ENCODE results near the gene RBM28.

RBM28 gene

GRCh38 chr7:128383776-128384175, 40.1 kb upstream of the RBM28 start:
- Histone ChIP-seq H3K4ac (ENCODE audit: low read length) (no peak overlapping the region), H2AK5ac (ENCODE audit: low read depth, low read length) (peak overlapping the region; percentile 13), H3K9me3 (replicated peaks in 1 of 2; ENCODE audit: control insufficient read depth in 2 of 2, insufficient read depth in 1 of 2, low read depth in 1 of 2, low read length in 2 of 2) (no peaks in the 10 kb centered on the region), H3K4me3 (ENCODE audit: low read length in 2 of 2) (no peak overlapping the region), H2BK5ac (ENCODE audit: low read length) (no peak overlapping the region), H3K79me1 (ENCODE audit: low read depth, low read length) (no peaks in the 10 kb centered on the region), H3K27ac (replicated peaks; ENCODE audit: low read length) (no peak overlapping the region), H2BK120ac (ENCODE audit: low read depth, low read length) (no peak overlapping the region), H2AFZ (ENCODE audit: low read length) (no peak overlapping the region), H3K27me3 (ENCODE audit: control insufficient read depth in 3 of 3, insufficient read depth in 3 of 3, low read depth in 1 of 3, low read length in 3 of 3) (peaks cover 0 to 28% (median 0%) of the 10 kb centered on the region in 3 experiments), H3K23ac (ENCODE audit: low read depth, low read length, poor library complexity) (no peak overlapping the region), H3K4me2 (ENCODE audit: insufficient read depth, low read length, poor library complexity, severe bottlenecking) (no peak overlapping the region), H3K36me3 (replicated peaks in 1 of 2; ENCODE audit: control insufficient read depth in 2 of 2, insufficient read depth in 2 of 2, low read length in 2 of 2) (no peaks in the 10 kb centered on the region), H2BK12ac (ENCODE audit: low read length) (no peak overlapping the region), H2BK15ac (ENCODE audit: low read length) (no peak overlapping the region), H4K8ac (ENCODE audit: low read depth, low read length) (no peak overlapping the region), H4K91ac (ENCODE audit: low read depth, low read length, poor library complexity) (no peak overlapping the region), H3K4me1 (ENCODE audit: control insufficient read depth in 2 of 2, insufficient read depth in 1 of 2, low read depth in 1 of 2, low read length in 2 of 2) (peaks cover 28 to 34% of the 10 kb centered on the region in 2 donors), H3K18ac (ENCODE audit: low read length) (no peak overlapping the region), H3K14ac (ENCODE audit: low read length) (no peak overlapping the region), H3K9ac (ENCODE audit: low read depth, low read length, poor library complexity) (no peak overlapping the region)
- no peak for DNase-seq (ENCODE audit: low spot score)
- WGBS, 2 donors (ENCODE audit: extremely low coverage in 2 of 2, insufficient read length in 2 of 2, insufficient replicate concordance in 1 of 2): no CpG with 5 or more reads among the region's 3 CpGs

DNA sequence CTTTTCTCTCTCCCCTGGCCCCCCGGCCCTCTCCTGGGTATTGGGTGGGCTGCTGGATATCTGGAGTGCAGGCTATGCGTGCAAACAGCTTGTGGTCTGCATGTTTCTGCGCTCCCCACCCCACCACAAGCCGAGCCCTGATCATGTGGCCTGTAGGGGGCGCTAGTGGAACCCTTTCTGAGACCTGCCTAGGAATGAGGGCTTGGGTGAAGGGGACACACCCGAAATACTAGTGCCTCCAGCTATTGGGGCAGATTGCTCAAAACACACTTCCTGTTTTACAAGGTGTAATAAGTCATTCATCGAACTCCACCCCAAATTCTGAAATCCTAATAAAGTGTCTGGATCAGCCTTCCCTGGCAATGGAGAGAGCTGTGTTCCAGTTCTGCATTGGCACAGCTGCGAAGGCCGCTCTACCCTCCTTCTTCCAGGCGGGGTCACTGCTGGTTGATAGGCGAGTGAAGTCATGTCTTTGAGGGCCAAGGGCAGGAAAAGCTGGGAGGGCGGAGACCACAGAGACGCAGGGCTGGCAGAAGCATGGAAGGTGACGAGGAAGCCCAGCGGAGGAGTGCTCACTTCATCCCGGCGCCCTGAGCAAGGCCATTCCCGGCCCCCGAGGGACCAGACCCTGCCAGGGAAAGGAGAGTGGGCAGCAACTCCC, 37.6 kb upstream of the RBM28 start:
- H3K36me3 ChIP-seq (replicated peaks in 1 of 2; ENCODE audit: control insufficient read depth in 2 of 2, insufficient read depth in 2 of 2, low read length in 2 of 2): no peaks in the 10 kb centered on the region
- no peak overlapping the region for H4K8ac ChIP-seq (ENCODE audit: low read depth, low read length)
- H2BK120ac ChIP-seq (ENCODE audit: low read depth, low read length): no peak overlapping the region
- H2AK5ac ChIP-seq (ENCODE audit: low read depth, low read length): peak overlapping the region; percentile 95
- H3K18ac ChIP-seq (ENCODE audit: low read length): peak overlapping the region; percentile 72
- no peak for DNase-seq (ENCODE audit: low spot score)
- H2BK5ac ChIP-seq (ENCODE audit: low read length): peak overlapping the region; percentile 18
- no peaks in the 10 kb centered on the region for H3K79me1 ChIP-seq (ENCODE audit: low read depth, low read length)
- peak overlapping the region; percentile 43 for H2AFZ ChIP-seq (ENCODE audit: low read length)
- peak overlapping the region; percentile 32 for H3K4ac ChIP-seq (ENCODE audit: low read length)
- H3K4me3 ChIP-seq (ENCODE audit: low read length in 2 of 2): no peak overlapping the region
- peak overlapping the region; percentile 51 for H3K23ac ChIP-seq (ENCODE audit: low read depth, low read length, poor library complexity)
- no peak overlapping the region for H3K9ac ChIP-seq (ENCODE audit: low read depth, low read length, poor library complexity)
- no peak overlapping the region for H2BK12ac ChIP-seq (ENCODE audit: low read length)
- no peak overlapping the region for H3K4me2 ChIP-seq (ENCODE audit: insufficient read depth, low read length, poor library complexity, severe bottlenecking)
- H3K4me1 ChIP-seq (ENCODE audit: control insufficient read depth in 2 of 2, insufficient read depth in 1 of 2, low read depth in 1 of 2, low read length in 2 of 2): peaks cover 11 to 17% of the 10 kb centered on the region in 2 donors
- no CpG with 5 or more reads among the region's 19 CpGs for WGBS, 2 donors (ENCODE audit: extremely low coverage in 2 of 2, insufficient read length in 2 of 2, insufficient replicate concordance in 1 of 2)
- no peak overlapping the region for H3K27ac ChIP-seq (replicated peaks; ENCODE audit: low read length)
- H4K91ac ChIP-seq (ENCODE audit: low read depth, low read length, poor library complexity): no peak overlapping the region
- peak overlapping the region; percentile 78 for H2BK15ac ChIP-seq (ENCODE audit: low read length)
- H3K27me3 ChIP-seq (ENCODE audit: control insufficient read depth in 3 of 3, insufficient read depth in 3 of 3, low read depth in 1 of 3, low read length in 3 of 3): peaks cover 0 to 19% (median 0%) of the 10 kb centered on the region in 3 experiments
- H3K14ac ChIP-seq (ENCODE audit: low read length): no peak overlapping the region
- H3K9me3 ChIP-seq (replicated peaks in 1 of 2; ENCODE audit: control insufficient read depth in 2 of 2, insufficient read depth in 1 of 2, low read depth in 1 of 2, low read length in 2 of 2): no peaks in the 10 kb centered on the region

GRCh38 chr7:128380483-128381106, 36.9 kb upstream of the RBM28 start:
- Histone ChIP-seq H3K4ac (ENCODE audit: low read length) (no peak overlapping the region), H3K4me3 (ENCODE audit: low read length in 2 of 2) (no peak overlapping the region), H2BK120ac (ENCODE audit: low read depth, low read length) (no peak overlapping the region), H3K4me1 (ENCODE audit: control insufficient read depth in 2 of 2, insufficient read depth in 1 of 2, low read depth in 1 of 2, low read length in 2 of 2) (peaks cover 11 to 17% of the 10 kb centered on the region in 2 donors), H3K27ac (replicated peaks; ENCODE audit: low read length) (no peak overlapping the region), H3K4me2 (ENCODE audit: insufficient read depth, low read length, poor library complexity, severe bottlenecking) (no peak overlapping the region), H3K36me3 (replicated peaks in 1 of 2; ENCODE audit: control insufficient read depth in 2 of 2, insufficient read depth in 2 of 2, low read length in 2 of 2) (no peaks in the 10 kb centered on the region), H3K9me3 (replicated peaks in 1 of 2; ENCODE audit: control insufficient read depth in 2 of 2, insufficient read depth in 1 of 2, low read depth in 1 of 2, low read length in 2 of 2) (no peaks in the 10 kb centered on the region), H3K9ac (ENCODE audit: low read depth, low read length, poor library complexity) (no peak overlapping the region), H3K79me1 (ENCODE audit: low read depth, low read length) (no peaks in the 10 kb centered on the region), H2AK5ac (ENCODE audit: low read depth, low read length) (peak overlapping the region; percentile 58), H2AFZ (ENCODE audit: low read length) (peak overlapping the region; percentile 43), H4K8ac (ENCODE audit: low read depth, low read length) (no peak overlapping the region), H3K14ac (ENCODE audit: low read length) (peak overlapping the region; percentile 0), H3K23ac (ENCODE audit: low read depth, low read length, poor library complexity) (no peak overlapping the region), H3K18ac (ENCODE audit: low read length) (peak overlapping the region; percentile 23), H2BK12ac (ENCODE audit: low read length) (peak overlapping the region; percentile 33), H4K91ac (ENCODE audit: low read depth, low read length, poor library complexity) (no peak overlapping the region), H2BK5ac (ENCODE audit: low read length) (peak overlapping the region; percentile 18), H3K27me3 (ENCODE audit: control insufficient read depth in 3 of 3, insufficient read depth in 3 of 3, low read depth in 1 of 3, low read length in 3 of 3) (peaks cover 0 to 17% (median 0%) of the 10 kb centered on the region in 3 experiments), H2BK15ac (ENCODE audit: low read length) (no peak overlapping the region)
- no CpG with 5 or more reads among the region's 3 CpGs for WGBS, 2 donors (ENCODE audit: extremely low coverage in 2 of 2, insufficient read length in 2 of 2, insufficient replicate concordance in 1 of 2)
- no peak for DNase-seq (ENCODE audit: low spot score)

DNA sequence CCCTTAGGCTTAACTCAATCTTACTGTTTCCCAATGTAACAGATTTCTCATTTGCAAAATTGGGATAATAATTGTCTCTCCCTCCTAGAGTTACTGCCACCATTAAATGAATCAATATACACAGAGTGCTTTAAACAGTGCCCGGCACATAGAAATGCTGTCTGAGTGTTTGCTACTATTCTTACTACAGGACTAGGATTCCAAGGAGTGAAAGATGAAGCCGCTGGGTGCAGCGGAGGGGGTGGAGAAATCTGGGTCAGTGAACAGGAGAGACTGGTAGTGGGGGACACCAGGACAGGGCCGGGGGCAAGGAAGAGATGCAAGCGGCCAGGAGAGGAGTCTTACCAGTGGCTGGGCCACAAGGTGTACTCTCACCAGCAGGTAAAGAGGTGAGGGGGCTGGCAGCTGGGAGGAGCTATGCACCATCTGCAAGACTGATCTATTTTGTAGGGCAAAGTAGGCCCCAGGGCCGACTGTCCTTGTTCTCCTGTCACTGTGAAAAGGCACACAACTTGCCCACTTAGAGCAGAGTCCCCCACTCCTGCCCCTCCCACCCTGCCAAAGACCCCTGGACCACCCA, 36.3 kb upstream of the RBM28 start:
- Histone ChIP-seq H3K9me3 (replicated peaks in 1 of 2; ENCODE audit: control insufficient read depth in 2 of 2, insufficient read depth in 1 of 2, low read depth in 1 of 2, low read length in 2 of 2) (no peaks in the 10 kb centered on the region), H3K79me1 (ENCODE audit: low read depth, low read length) (no peaks in the 10 kb centered on the region), H4K8ac (ENCODE audit: low read depth, low read length) (no peak overlapping the region), H3K27me3 (ENCODE audit: control insufficient read depth in 3 of 3, insufficient read depth in 3 of 3, low read depth in 1 of 3, low read length in 3 of 3) (peaks cover 0 to 13% (median 0%) of the 10 kb centered on the region in 3 experiments), H3K4me2 (ENCODE audit: insufficient read depth, low read length, poor library complexity, severe bottlenecking) (no peak overlapping the region), H2AK5ac (ENCODE audit: low read depth, low read length) (no peak overlapping the region), H2BK5ac (ENCODE audit: low read length) (peak overlapping the region; percentile 18), H2BK120ac (ENCODE audit: low read depth, low read length) (no peak overlapping the region), H3K27ac (replicated peaks; ENCODE audit: low read length) (no peak overlapping the region), H4K91ac (ENCODE audit: low read depth, low read length, poor library complexity) (no peak overlapping the region), H3K4me1 (ENCODE audit: control insufficient read depth in 2 of 2, insufficient read depth in 1 of 2, low read depth in 1 of 2, low read length in 2 of 2) (peaks cover 11 to 17% of the 10 kb centered on the region in 2 donors), H3K14ac (ENCODE audit: low read length) (no peak overlapping the region), H3K4ac (ENCODE audit: low read length) (no peak overlapping the region), H3K36me3 (replicated peaks in 1 of 2; ENCODE audit: control insufficient read depth in 2 of 2, insufficient read depth in 2 of 2, low read length in 2 of 2) (no peaks in the 10 kb centered on the region), H2BK12ac (ENCODE audit: low read length) (no peak overlapping the region), H3K9ac (ENCODE audit: low read depth, low read length, poor library complexity) (no peak overlapping the region), H3K18ac (ENCODE audit: low read length) (peak overlapping the region; percentile 79), H2BK15ac (ENCODE audit: low read length) (no peak overlapping the region), H3K23ac (ENCODE audit: low read depth, low read length, poor library complexity) (no peak overlapping the region), H2AFZ (ENCODE audit: low read length) (peak overlapping the region; percentile 43), H3K4me3 (ENCODE audit: low read length in 2 of 2) (no peak overlapping the region)
- WGBS, 2 donors (ENCODE audit: extremely low coverage in 2 of 2, insufficient read length in 2 of 2, insufficient replicate concordance in 1 of 2): no CpG with 5 or more reads among the region's 6 CpGs
- DNase-seq (ENCODE audit: low spot score): no peak

Measured in neuronal stem cell (in vitro differentiated cells).